Thyroid gland (tissue), 4 donors: ENCODE measurements around the gene RFLNA. TPM values are rescaled to one million over a fixed set of nuclear protein-coding genes. Genes with fewer than 3 reads are reported as not detected.

Experiments used
- DNase-seq, 2 donors: peaks; one replicate each; pipeline ENCODE4 v3.0.0-alpha.2; 2019
- H3K27ac ChIP-seq, 3 donors: fragments of 200-600 bp; sonication (generic); 1 replicate in 2 of 3; 2 replicates in 1 of 3; pipeline ENCODE4 v1.5.1; 2016 to 2019; ENCODE audit warnings: mild to moderate bottlenecking in 1 of 3, moderate library complexity in 1 of 3
- H3K27me3 ChIP-seq: fragments of 200-600 bp; sonication (generic); one replicate; pipeline ENCODE4 v1.5.1; 2019
- H3K36me3 ChIP-seq, 2 donors: fragments of 200-600 bp; sonication (generic); one replicate each; pipeline ENCODE4 v1.5.1; 2016 to 2019
- H3K4me1 ChIP-seq, 2 donors: fragments of 200-600 bp; sonication (generic); one replicate each; pipeline ENCODE4 v1.5.1; 2017 to 2019
- H3K4me3 ChIP-seq, 3 donors: fragments of 200-600 bp; sonication (generic); replicated peaks in 1 of 3; 1 replicate in 2 of 3; 2 replicates in 1 of 3; pipeline ENCODE4 v1.5.1; 2016; ENCODE audit warnings: mild to moderate bottlenecking in 1 of 3
- H3K9me3 ChIP-seq: fragments of 200-600 bp; sonication (generic); one replicate; pipeline ENCODE4 v1.5.1; 2017
- POLR2A ChIP-seq, 2 donors: fragments of 450-650 bp; IDR thresholded peaks; one replicate each; pipeline ENCODE4 v1.6.1; 2017; ENCODE audit warnings: antibody characterized with exemption in 2 of 2, mild to moderate bottlenecking in 2 of 2, moderate library complexity in 1 of 2
- WGBS, 2 donors: methylation state at CpG; one replicate each; pipeline ENCODE4 v1.1.5; 2017; 5-methylcytosine and 5-hydroxymethylcytosine counted together
- intact Hi-C: fragments of 100-400 bp; cut with DNase I; formaldehyde crosslinking; loops from one replicate; pipeline ENCODE4 v1.15.1; 2023
- total RNA-seq, 4 donors: library from RNA; depleted of rRNA; stranded (reverse); fragments of >200 nt; gene quantifications; one replicate each; pipeline ENCODE4 v1.2.3, GENCODE V29; 2016
- TF ChIP-seq, protein P1 (sequence below), 6 experiments: fragments of 200-600 bp in 3 of 6; fragments of 450-650 bp in 3 of 6; sonication (generic) in 3 of 6; IDR thresholded peaks; one replicate each; pipeline ENCODE4 v1.5.1; 2016 to 2019; ENCODE audit warnings: antibody characterized with exemption in 6 of 6, mild to moderate bottlenecking in 2 of 6, inconsistent platforms in 1 of 6, moderate library complexity in 1 of 6

The RFLNA gene
- total RNA-seq, 4 donors from 2014 or later = 0.40 to 4.5 TPM; not detected in 2

- Histone ChIP-seq H3K4me3 (no peak overlapping the region), H3K4me1 (peaks cover 23 to 27% of the 10 kb centered on the region in 2 donors), H3K27me3 (no peaks in the 10 kb centered on the region), H3K9me3 (no peaks in the 10 kb centered on the region), H3K36me3 (peaks cover 34 to 37% of the 10 kb centered on the region in 2 donors), H3K27ac (no peak overlapping the region)
- no peak for DNase-seq
- TF ChIP-seq, protein P1, sequence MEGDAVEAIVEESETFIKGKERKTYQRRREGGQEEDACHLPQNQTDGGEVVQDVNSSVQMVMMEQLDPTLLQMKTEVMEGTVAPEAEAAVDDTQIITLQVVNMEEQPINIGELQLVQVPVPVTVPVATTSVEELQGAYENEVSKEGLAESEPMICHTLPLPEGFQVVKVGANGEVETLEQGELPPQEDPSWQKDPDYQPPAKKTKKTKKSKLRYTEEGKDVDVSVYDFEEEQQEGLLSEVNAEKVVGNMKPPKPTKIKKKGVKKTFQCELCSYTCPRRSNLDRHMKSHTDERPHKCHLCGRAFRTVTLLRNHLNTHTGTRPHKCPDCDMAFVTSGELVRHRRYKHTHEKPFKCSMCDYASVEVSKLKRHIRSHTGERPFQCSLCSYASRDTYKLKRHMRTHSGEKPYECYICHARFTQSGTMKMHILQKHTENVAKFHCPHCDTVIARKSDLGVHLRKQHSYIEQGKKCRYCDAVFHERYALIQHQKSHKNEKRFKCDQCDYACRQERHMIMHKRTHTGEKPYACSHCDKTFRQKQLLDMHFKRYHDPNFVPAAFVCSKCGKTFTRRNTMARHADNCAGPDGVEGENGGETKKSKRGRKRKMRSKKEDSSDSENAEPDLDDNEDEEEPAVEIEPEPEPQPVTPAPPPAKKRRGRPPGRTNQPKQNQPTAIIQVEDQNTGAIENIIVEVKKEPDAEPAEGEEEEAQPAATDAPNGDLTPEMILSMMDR (IDR thresholded peaks at IDR 0.05) = no peak
- no peak for TF ChIP-seq POLR2A (IDR thresholded peaks at IDR 0.05)
- intact Hi-C loops = loop anchor here (10.0 kb wide), 1 partner anchor 407 kb away; no protein-coding TSS in a partner anchor
- WGBS, 2 donors = 91 to 93% methylated on average over 15 of the region's 15 CpGs
Observed at GRCh38 chr12:124357616-124358015, 62.7 kb downstream of the RFLNA start.

- 96 to 97% methylated on average over 8 to 11 of the region's 11 CpGs for WGBS, 2 donors
- no peak for TF ChIP-seq POLR2A (IDR thresholded peaks at IDR 0.05)
- TF ChIP-seq, protein P1 (IDR thresholded peaks at IDR 0.05) = no peak
- Histone ChIP-seq H3K36me3 (peaks cover 25 to 27% of the 10 kb centered on the region in 2 donors), H3K27me3 (no peaks in the 10 kb centered on the region), H3K9me3 (no peaks in the 10 kb centered on the region), H3K4me3 (no peak overlapping the region), H3K27ac (peak overlapping the region in 2 of 3 donors; percentile 79 to 85), H3K4me1 (peaks cover 23 to 31% of the 10 kb centered on the region in 2 donors)
- intact Hi-C loops = loop anchor here (10.0 kb wide), 1 partner anchor 406 kb away; no protein-coding TSS in a partner anchor
- DNase-seq = no peak
Observed at GRCh38 chr12:124358572-124358971, 63.7 kb downstream of the RFLNA start.

- intact Hi-C loops = loop anchor here (10.0 kb wide), 1 partner anchor 405 kb away; no protein-coding TSS in a partner anchor
- 10 to 25% methylated on average over 26 of the region's 37 CpGs for WGBS, 2 donors
- H3K9me3 ChIP-seq = no peaks in the 10 kb centered on the region
- H3K27ac ChIP-seq = peak overlapping the region; percentile 79 to 85 (median 84)
- H3K36me3 ChIP-seq = peaks cover 13 to 15% of the 10 kb centered on the region in 2 donors
- peak; percentile 95 to 97 for DNase-seq
- H3K4me1 ChIP-seq = peaks cover 23 to 31% of the 10 kb centered on the region in 2 donors
- TF ChIP-seq, protein P1 (IDR thresholded peaks at IDR 0.05) = peak in 1 of 6 experiments; percentile 8
- no peak for TF ChIP-seq POLR2A (IDR thresholded peaks at IDR 0.05)
- H3K4me3 ChIP-seq = no peak overlapping the region
- H3K27me3 ChIP-seq = no peaks in the 10 kb centered on the region
Observed at GRCh38 chr12:124359671-124360581, 65.0 kb downstream of the RFLNA start.

DNA sequence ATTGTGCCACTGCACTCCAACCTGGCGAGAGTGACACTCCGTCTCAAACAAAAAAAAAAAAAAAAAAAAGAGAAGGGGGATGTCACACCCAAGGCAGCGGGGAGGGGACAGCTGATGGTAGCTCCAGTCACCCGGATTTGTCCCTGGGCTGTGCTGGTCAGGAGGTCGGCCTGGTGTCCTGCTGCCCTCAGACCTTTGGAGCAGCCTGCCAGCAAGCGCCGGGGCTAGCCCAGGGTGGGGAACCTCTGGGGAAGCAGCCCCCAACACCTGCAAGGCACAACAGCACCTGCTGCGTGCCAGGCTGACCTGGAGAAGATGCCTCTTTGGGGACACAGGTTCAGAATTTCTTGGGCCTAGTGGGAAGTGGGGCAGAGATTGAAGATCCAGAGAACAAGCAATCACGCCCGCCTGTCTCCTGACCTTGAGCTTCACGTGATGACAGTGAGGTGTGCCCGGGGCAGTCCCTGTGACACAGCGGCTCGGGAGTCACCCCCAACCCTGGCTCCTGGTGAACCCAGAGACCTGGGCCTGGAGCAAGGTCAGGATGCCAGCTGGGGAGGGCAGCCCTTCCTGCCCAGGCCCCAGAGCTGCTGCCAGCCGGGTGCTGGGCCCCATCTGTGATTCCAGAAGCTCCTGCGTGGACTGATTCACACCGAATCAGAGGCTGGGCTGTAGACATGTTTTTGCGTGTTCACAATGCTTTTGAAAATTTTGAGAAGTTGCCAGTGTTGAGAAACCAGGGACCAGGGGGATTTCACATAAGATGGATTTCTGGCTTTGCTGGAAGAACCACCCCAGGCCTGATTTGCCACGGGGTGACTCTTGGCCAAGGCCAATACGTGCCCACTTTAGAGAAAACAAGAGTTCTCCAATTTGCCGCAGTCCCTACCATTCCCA lies 66.4 kb downstream of the RFLNA start:
- Histone ChIP-seq H3K27me3 (no peaks in the 10 kb centered on the region), H3K27ac (peak overlapping the region; percentile 79 to 85 (median 84)), H3K9me3 (no peaks in the 10 kb centered on the region), H3K36me3 (peaks cover 3 to 11% of the 10 kb centered on the region in 2 donors), H3K4me3 (no peak overlapping the region), H3K4me1 (peaks cover 23 to 31% of the 10 kb centered on the region in 2 donors)
- no peak for DNase-seq
- WGBS, 2 donors = 93 to 96% methylated on average over 20 to 21 of the region's 21 CpGs
- TF ChIP-seq, protein P1 (IDR thresholded peaks at IDR 0.05) = no peak
- no peak for TF ChIP-seq POLR2A (IDR thresholded peaks at IDR 0.05)
- intact Hi-C loops = no loop called here
